C4-2B (cell line): ENCODE measurements around the gene ATG2B.

Source experiments
- ZFX ChIP-seq: fragments of 450-650 bp; IDR thresholded peaks from 2 replicates; pipeline ENCODE4 v1.6.1; 2017
- TF ChIP-seq, protein P1 (sequence below): fragments of 450-650 bp; conservative IDR thresholded peaks from 2 replicates; pipeline ENCODE4 v1.5.1; 2017; ENCODE audit warnings: mild to moderate bottlenecking

DNA sequence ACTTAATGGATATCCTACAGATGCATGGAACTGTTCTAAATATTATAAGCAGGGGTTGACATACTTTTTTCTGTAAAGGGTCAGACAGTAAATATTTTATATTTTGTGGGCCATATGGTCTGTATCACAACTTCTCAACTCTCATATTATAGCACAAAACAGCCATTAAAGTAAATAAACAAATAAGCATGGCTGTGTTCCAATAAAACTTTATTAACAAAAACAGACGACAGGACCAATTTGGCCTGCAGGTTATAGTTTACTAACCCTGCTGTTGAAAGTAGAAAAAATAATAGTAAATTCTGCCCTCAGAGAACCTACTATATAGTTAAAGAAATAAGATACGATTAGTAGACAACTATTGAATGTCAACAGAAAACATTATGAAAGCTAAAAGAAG lies 17.5 kb downstream of the ATG2B start:
- TF ChIP-seq, protein P1, sequence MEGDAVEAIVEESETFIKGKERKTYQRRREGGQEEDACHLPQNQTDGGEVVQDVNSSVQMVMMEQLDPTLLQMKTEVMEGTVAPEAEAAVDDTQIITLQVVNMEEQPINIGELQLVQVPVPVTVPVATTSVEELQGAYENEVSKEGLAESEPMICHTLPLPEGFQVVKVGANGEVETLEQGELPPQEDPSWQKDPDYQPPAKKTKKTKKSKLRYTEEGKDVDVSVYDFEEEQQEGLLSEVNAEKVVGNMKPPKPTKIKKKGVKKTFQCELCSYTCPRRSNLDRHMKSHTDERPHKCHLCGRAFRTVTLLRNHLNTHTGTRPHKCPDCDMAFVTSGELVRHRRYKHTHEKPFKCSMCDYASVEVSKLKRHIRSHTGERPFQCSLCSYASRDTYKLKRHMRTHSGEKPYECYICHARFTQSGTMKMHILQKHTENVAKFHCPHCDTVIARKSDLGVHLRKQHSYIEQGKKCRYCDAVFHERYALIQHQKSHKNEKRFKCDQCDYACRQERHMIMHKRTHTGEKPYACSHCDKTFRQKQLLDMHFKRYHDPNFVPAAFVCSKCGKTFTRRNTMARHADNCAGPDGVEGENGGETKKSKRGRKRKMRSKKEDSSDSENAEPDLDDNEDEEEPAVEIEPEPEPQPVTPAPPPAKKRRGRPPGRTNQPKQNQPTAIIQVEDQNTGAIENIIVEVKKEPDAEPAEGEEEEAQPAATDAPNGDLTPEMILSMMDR: no peak
- no peak for TF ChIP-seq ZFX
